Thyroid gland (tissue), 4 donors: ENCODE data around the gene PTPRN2.

ENCODE experiments used
- POLR2A ChIP-seq, 2 donors: fragments of 450-650 bp; IDR thresholded peaks; one replicate each; pipeline ENCODE4 v1.6.1; 2017; ENCODE audit warnings: antibody characterized with exemption in 2 of 2, mild to moderate bottlenecking in 2 of 2, moderate library complexity in 1 of 2
- TF ChIP-seq, protein P1 (sequence below), 6 experiments: fragments of 200-600 bp in 3 of 6; fragments of 450-650 bp in 3 of 6; sonication (generic) in 3 of 6; IDR thresholded peaks; one replicate each; pipeline ENCODE4 v1.5.1; 2016 to 2019; ENCODE audit warnings: antibody characterized with exemption in 6 of 6, mild to moderate bottlenecking in 2 of 6, inconsistent platforms in 1 of 6, moderate library complexity in 1 of 6

DNA sequence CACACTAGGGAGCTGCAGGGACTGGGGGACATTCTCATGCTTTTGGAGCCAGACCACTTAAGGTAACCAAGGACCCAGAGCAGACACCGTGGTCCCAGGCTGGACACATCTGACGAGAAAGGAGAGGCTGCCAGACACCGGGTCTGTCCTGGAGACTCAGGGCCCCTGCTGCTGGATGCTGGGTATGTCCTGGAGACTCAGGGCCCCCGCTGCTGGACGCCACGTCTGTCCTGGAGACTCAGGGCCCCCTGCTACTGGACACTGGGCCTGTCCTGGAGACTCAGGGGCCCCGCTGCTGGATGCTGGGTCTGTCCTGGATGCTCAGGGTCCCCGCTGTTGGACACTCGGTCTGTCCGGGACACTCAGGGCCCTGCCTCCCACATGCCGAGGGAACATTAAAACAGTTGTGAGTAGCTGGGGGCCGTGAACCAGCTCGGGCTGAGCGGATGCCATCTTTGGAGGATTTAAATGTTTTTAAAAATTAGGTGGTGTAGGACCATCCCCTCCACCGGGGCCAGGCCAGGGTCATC, 1001.1 kb downstream of the PTPRN2 start:
- TF ChIP-seq, protein P1, sequence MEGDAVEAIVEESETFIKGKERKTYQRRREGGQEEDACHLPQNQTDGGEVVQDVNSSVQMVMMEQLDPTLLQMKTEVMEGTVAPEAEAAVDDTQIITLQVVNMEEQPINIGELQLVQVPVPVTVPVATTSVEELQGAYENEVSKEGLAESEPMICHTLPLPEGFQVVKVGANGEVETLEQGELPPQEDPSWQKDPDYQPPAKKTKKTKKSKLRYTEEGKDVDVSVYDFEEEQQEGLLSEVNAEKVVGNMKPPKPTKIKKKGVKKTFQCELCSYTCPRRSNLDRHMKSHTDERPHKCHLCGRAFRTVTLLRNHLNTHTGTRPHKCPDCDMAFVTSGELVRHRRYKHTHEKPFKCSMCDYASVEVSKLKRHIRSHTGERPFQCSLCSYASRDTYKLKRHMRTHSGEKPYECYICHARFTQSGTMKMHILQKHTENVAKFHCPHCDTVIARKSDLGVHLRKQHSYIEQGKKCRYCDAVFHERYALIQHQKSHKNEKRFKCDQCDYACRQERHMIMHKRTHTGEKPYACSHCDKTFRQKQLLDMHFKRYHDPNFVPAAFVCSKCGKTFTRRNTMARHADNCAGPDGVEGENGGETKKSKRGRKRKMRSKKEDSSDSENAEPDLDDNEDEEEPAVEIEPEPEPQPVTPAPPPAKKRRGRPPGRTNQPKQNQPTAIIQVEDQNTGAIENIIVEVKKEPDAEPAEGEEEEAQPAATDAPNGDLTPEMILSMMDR (IDR thresholded peaks at IDR 0.05), result no peak
- TF ChIP-seq POLR2A (IDR thresholded peaks at IDR 0.05), result no peak
